Astrocyte (in vitro differentiated cells and primary cell): ENCODE data around the gene TDRKH. TPM values are rescaled to one million over a fixed set of nuclear protein-coding genes. Genes with fewer than 3 reads are reported as not detected.

ENCODE experiments used
- DNase-seq: peaks from one replicate; pipeline ENCODE4 v3.0.0-alpha.2; 2010; ENCODE audit warnings: low read depth
- FAIRE-seq: peaks from 2 replicates; lab custom pipeline; 2011; peaks lifted over from hg19 to GRCh38; lab: Jason Lieb, UNC
- H2AFZ ChIP-seq: 2 replicates; pipeline ENCODE4 v1.6.0; 2012; ENCODE audit warnings: low read depth, low read length, inconsistent platforms
- H3K27ac ChIP-seq: 2 replicates; pipeline ENCODE4 v1.5.1; 2011; ENCODE audit warnings: low read depth, low read length, inconsistent platforms
- H3K27me3 ChIP-seq: 2 replicates; pipeline ENCODE4 v1.6.0; 2011; ENCODE audit warnings: low read length, inconsistent platforms; ENCODE audit not compliant: insufficient read depth
- H3K36me3 ChIP-seq: 2 replicates; pipeline ENCODE4 v1.5.1; 2011; ENCODE audit warnings: low read length, inconsistent platforms; ENCODE audit not compliant: insufficient read depth
- H3K4me1 ChIP-seq: 2 replicates; pipeline ENCODE4 v1.5.1; 2011; ENCODE audit warnings: low read length, inconsistent platforms; ENCODE audit not compliant: insufficient read depth
- H3K4me2 ChIP-seq: 2 replicates; pipeline ENCODE4 v1.6.0; 2012; ENCODE audit warnings: low read length, inconsistent platforms
- H3K4me3 ChIP-seq: 2 replicates; pipeline ENCODE4 v1.5.1; 2011; ENCODE audit warnings: low read depth, mild to moderate bottlenecking, low read length, inconsistent platforms; ENCODE audit not compliant: insufficient read depth
- H3K79me2 ChIP-seq: 2 replicates; pipeline ENCODE4 v1.6.0; 2012; ENCODE audit warnings: mild to moderate bottlenecking, low read length, inconsistent platforms; ENCODE audit not compliant: insufficient read depth
- H3K9ac ChIP-seq: 2 replicates; pipeline ENCODE4 v1.6.0; 2012; ENCODE audit warnings: mild to moderate bottlenecking, low read length, inconsistent platforms
- H3K9me3 ChIP-seq: 2 replicates; pipeline ENCODE4 v1.5.1; 2012; ENCODE audit warnings: low read depth, mild to moderate bottlenecking, low read length, inconsistent platforms; ENCODE audit not compliant: insufficient read depth
- H4K20me1 ChIP-seq: 2 replicates; pipeline ENCODE4 v1.6.0; 2012; ENCODE audit warnings: low read length, inconsistent platforms; ENCODE audit not compliant: insufficient read depth
- H3K27ac Mint-ChIP-seq: one replicate; pipeline ENCODE4 v1.8.0; 2021; ENCODE audit warnings: mild to moderate bottlenecking, mixed read lengths; ENCODE audit not compliant: unreplicated experiment
- H3K27me3 Mint-ChIP-seq: one replicate; pipeline ENCODE4 v1.8.0; 2021; ENCODE audit warnings: low read depth, mixed read lengths; ENCODE audit not compliant: unreplicated experiment
- H3K36me3 Mint-ChIP-seq: one replicate; pipeline ENCODE4 v1.8.0; 2021; ENCODE audit warnings: low read depth, mixed read lengths; ENCODE audit not compliant: unreplicated experiment
- H3K4me1 Mint-ChIP-seq: one replicate; pipeline ENCODE4 v1.8.0; 2021; ENCODE audit warnings: low read depth, mixed read lengths; ENCODE audit not compliant: unreplicated experiment
- H3K4me3 Mint-ChIP-seq: one replicate; pipeline ENCODE4 v1.8.0; 2021; ENCODE audit warnings: mild to moderate bottlenecking, moderate library complexity, mixed read lengths; ENCODE audit not compliant: unreplicated experiment
- H3K9me3 Mint-ChIP-seq: one replicate; pipeline ENCODE4 v1.8.0; 2021; ENCODE audit warnings: mild to moderate bottlenecking, mixed read lengths; ENCODE audit not compliant: unreplicated experiment
- EZH2 ChIP-seq: IDR thresholded peaks from 2 replicates; pipeline ENCODE4 v1.6.1; 2012; ENCODE audit warnings: mild to moderate bottlenecking, low read length, inconsistent platforms; ENCODE audit not compliant: insufficient read depth
- total RNA-seq: library from RNA; stranded (reverse); gene quantifications from 2 replicates; pipeline ENCODE4 v1.2.1, GENCODE V29; 2021
- TF ChIP-seq, protein P1 (sequence below): IDR thresholded peaks from 2 replicates; pipeline ENCODE4 v1.5.1; 2011; ENCODE audit warnings: low read depth, mild to moderate bottlenecking, inconsistent platforms, low read length, moderate library complexity; ENCODE audit not compliant: insufficient read depth

Gene TDRKH
- total RNA-seq, 1 donor from 2014 or later: 7.5 TPM

DNA sequence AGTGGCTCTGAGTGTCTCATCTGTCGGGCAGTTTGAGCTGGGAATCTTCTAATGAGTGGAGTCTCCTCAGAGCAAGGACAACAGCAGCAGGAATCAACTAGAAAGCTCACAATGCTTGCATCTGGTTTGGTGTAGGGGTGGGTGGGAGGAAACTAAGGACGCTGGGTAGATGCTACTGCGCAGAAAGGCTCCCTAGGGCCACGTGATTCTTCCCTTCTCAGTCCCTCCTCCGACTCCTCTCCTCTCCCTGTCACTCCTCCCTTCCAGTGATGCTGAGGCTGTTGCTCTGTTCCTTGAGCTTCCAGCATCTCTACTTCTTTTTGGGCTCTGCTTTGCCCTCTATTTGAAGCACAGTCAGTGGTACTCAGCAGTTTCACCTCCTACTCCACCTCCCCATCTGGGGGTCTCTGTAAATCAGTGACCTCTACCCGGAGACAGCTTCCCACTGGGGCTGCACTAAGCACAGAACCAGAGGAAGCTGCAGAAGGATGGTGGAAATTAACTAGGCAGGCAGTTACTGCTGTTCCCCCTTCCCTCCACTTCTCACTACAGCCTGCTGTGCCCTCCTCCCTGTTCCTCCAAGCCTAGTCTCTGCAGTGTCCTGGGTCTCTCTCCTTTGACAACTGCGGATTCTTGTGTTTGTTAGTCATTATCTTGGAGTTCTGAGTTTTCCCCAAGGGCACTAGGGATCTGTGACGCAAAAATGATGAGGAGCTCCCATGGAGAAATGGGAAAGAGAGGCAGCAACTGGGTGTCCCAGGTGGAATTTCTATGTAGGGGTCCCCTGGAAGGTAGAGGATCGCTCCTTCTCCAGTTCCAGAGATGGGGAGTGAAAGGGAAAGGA is 9.1 kb upstream of the TDRKH start:
- Mint-ChIP-seq H3K27ac (no peak overlapping the region), H3K9me3 (no peaks in the 10 kb centered on the region), H3K4me3 (no peak overlapping the region), H3K4me1 (peaks cover 13% of the 10 kb centered on the region), H3K27me3 (peaks cover 39% of the 10 kb centered on the region), H3K36me3 (peaks cover 10% of the 10 kb centered on the region)
- Histone ChIP-seq H3K27ac (no peak overlapping the region), H2AFZ (no peak overlapping the region), H3K4me3 (no peak overlapping the region), H3K4me2 (no peak overlapping the region), H3K36me3 (no peaks in the 10 kb centered on the region), H3K27me3 (peaks cover 66% of the 10 kb centered on the region), H3K79me2 (no peaks in the 10 kb centered on the region), H3K4me1 (no peaks in the 10 kb centered on the region), H3K9ac (no peak overlapping the region), H3K9me3 (no peaks in the 10 kb centered on the region), H4K20me1 (no peaks in the 10 kb centered on the region)
- no peak for TF ChIP-seq EZH2
- TF ChIP-seq, protein P1, sequence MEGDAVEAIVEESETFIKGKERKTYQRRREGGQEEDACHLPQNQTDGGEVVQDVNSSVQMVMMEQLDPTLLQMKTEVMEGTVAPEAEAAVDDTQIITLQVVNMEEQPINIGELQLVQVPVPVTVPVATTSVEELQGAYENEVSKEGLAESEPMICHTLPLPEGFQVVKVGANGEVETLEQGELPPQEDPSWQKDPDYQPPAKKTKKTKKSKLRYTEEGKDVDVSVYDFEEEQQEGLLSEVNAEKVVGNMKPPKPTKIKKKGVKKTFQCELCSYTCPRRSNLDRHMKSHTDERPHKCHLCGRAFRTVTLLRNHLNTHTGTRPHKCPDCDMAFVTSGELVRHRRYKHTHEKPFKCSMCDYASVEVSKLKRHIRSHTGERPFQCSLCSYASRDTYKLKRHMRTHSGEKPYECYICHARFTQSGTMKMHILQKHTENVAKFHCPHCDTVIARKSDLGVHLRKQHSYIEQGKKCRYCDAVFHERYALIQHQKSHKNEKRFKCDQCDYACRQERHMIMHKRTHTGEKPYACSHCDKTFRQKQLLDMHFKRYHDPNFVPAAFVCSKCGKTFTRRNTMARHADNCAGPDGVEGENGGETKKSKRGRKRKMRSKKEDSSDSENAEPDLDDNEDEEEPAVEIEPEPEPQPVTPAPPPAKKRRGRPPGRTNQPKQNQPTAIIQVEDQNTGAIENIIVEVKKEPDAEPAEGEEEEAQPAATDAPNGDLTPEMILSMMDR: no peak
- FAIRE-seq (no peak), DNase-seq (no peak)

DNA sequence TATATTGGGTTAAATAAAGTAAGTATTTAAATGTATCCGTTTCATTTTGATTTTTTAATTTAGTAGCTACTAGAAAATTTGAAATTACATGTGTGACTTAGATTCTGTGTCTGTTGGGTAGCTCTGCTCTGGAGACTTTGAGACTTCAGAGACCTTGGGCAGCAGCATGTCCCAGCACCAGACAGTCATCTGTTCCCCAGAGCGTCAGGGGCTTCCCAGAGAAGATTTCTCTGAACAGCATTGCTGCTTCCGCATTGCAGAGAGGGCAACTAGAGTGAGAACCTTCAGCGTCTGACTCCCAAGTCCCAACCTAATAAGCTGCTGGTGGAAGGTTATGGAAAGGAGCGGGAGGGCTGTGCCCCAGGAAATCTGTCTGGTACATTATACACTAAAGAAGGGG is 8.3 kb upstream of the TDRKH start:
- H3K9me3 Mint-ChIP-seq: no peaks in the 10 kb centered on the region
- Histone ChIP-seq H3K79me2 (no peaks in the 10 kb centered on the region), H3K9me3 (no peaks in the 10 kb centered on the region), H3K27me3 (peaks cover 58% of the 10 kb centered on the region), H3K4me2 (no peak overlapping the region), H3K27ac (no peak overlapping the region), H2AFZ (no peak overlapping the region), H3K4me1 (no peaks in the 10 kb centered on the region), H4K20me1 (no peaks in the 10 kb centered on the region), H3K9ac (no peak overlapping the region), H3K36me3 (no peaks in the 10 kb centered on the region), H3K4me3 (no peak overlapping the region)
- H3K4me3 Mint-ChIP-seq: no peak overlapping the region
- peaks cover 9% of the 10 kb centered on the region for H3K36me3 Mint-ChIP-seq
- peaks cover 13% of the 10 kb centered on the region for H3K4me1 Mint-ChIP-seq
- no peak overlapping the region for H3K27ac Mint-ChIP-seq
- FAIRE-seq: no peak
- H3K27me3 Mint-ChIP-seq: peaks cover 31% of the 10 kb centered on the region
- no peak for TF ChIP-seq EZH2
- TF ChIP-seq, protein P1: no peak
- DNase-seq: no peak
